Measurements from ENCODE around the gene UGT1A9. TPM values are rescaled to one million over a fixed set of nuclear protein-coding genes. Genes with fewer than 3 reads are reported as not detected.

UGT1A9 gene
- total and polyA plus RNA-seq, 2 experiments from 2014 or later, result 9.6 to 12.6 TPM

DNA sequence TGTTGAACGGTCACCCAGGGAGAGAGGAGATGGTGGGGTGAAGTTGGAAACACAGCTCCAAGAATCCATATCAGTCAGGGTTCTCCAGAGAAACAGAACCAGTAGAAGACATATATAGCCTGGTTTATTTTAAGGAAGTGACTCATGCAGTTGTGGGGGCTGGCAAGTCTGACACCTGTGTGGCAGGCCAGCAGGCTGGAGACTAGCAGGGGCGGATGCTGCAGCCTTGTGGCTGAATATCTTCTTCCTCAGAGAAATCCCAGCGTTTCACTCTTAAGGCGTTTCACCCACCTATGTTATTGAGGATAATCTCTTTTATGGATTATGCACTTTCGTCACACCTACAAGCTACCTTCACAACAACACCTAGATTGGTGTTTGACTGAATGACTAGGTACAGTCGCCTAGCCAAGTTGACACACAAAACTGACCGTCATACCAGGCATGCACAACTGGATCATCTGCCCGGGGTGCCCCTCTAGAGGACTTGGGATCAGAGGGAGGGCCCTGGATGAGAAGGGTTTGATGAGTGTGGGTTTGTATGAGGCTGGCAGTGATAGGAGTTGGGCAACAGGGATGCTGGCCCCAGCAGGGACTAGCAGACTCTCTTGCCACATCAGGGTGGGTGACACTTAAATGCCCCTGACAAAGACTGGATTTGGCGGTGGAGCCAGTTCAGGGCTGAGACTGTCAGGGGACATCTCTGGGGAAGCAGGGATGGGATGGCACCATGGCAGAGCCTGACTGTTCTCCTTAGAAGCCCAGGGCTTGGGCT, 129.8 kb downstream of the UGT1A9 start:
- WGBS (ENCODE audit: low lambda C conversion rate, missing lambda C conversion rate), result 77% methylated on average over 9 of the region's 9 CpGs
- no peaks in the 10 kb centered on the region for H3K36me3 ChIP-seq (replicated peaks; ENCODE audit: insufficient read depth, low read depth)
- no peaks in the 10 kb centered on the region for H3K9me3 ChIP-seq (ENCODE audit: low read depth)
- H3K9me2 ChIP-seq (replicated peaks; ENCODE audit: insufficient read depth), result no peaks in the 10 kb centered on the region
- no peaks in the 10 kb centered on the region for H3K27me3 ChIP-seq
- H3K4me3 ChIP-seq, result no peak overlapping the region
- no peak overlapping the region for H2AFZ ChIP-seq
- no peaks in the 10 kb centered on the region for H3K4me1 ChIP-seq (ENCODE audit: insufficient read depth)
- DNase-seq (ENCODE audit: low spot score), result no peak
- H3K4me2 ChIP-seq, result no peak overlapping the region
- no peaks in the 10 kb centered on the region for H4K20me1 ChIP-seq (ENCODE audit: insufficient read depth, poor library complexity, severe bottlenecking)
- H3K27ac ChIP-seq, result no peak overlapping the region
- no peaks in the 10 kb centered on the region for H3K79me2 ChIP-seq
- TF ChIP-seq, protein P1, sequence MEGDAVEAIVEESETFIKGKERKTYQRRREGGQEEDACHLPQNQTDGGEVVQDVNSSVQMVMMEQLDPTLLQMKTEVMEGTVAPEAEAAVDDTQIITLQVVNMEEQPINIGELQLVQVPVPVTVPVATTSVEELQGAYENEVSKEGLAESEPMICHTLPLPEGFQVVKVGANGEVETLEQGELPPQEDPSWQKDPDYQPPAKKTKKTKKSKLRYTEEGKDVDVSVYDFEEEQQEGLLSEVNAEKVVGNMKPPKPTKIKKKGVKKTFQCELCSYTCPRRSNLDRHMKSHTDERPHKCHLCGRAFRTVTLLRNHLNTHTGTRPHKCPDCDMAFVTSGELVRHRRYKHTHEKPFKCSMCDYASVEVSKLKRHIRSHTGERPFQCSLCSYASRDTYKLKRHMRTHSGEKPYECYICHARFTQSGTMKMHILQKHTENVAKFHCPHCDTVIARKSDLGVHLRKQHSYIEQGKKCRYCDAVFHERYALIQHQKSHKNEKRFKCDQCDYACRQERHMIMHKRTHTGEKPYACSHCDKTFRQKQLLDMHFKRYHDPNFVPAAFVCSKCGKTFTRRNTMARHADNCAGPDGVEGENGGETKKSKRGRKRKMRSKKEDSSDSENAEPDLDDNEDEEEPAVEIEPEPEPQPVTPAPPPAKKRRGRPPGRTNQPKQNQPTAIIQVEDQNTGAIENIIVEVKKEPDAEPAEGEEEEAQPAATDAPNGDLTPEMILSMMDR (IDR thresholded peaks at IDR 0.05; ENCODE audit: poor library complexity), result no peak
- TF ChIP-seq EZH2phosphoT487 (IDR thresholded peaks at IDR 0.05; ENCODE audit: low read depth, severe bottlenecking, unreplicated experiment) (no peak), EZH2 (IDR thresholded peaks at IDR 0.05; ENCODE audit: borderline replicate concordance) (no peak)

DNA sequence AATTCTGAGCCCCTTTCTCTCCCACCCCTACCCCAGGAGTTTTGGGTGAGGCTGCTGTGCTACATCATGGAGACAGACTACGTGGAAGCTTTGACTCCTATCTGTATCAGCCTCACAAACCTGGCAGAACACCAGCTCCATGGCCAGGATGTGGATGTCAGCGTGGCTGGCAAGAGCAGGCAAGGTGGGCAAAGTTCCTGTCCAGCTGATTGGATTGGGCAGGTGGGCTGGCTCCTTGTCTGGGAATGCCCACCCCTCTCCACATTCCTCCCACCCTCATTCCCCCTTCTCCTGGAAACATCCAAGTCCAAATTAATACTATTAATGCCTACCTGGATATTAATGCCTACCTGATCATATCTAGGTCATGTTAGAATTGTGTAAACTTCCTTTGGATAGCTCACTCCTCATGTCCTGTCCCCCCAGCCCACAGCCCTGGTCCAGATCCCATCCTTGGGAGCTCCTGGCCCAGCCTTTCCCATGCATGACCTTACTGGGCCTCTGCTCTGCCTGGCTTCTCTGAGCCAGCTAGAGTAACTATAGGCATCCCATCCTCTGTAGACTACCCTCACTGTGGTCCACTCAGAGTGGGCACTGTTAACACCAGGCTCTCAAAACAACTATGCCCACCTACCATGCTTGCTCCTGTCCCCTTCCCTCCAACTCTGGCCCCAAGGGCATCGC, 130.6 kb downstream of the UGT1A9 start:
- H2AFZ ChIP-seq, result no peak overlapping the region
- no peak for DNase-seq (ENCODE audit: low spot score)
- 74% methylated on average over 3 of the region's 3 CpGs for whole genome bisulfite sequencing (ENCODE audit: low lambda C conversion rate, missing lambda C conversion rate)
- H3K9me3 ChIP-seq (ENCODE audit: low read depth), result no peaks in the 10 kb centered on the region
- H3K36me3 ChIP-seq (replicated peaks; ENCODE audit: insufficient read depth, low read depth), result no peaks in the 10 kb centered on the region
- no peaks in the 10 kb centered on the region for H3K79me2 ChIP-seq
- no peaks in the 10 kb centered on the region for H4K20me1 ChIP-seq (ENCODE audit: insufficient read depth, poor library complexity, severe bottlenecking)
- H3K27ac ChIP-seq, result no peak overlapping the region
- H3K9me2 ChIP-seq (replicated peaks; ENCODE audit: insufficient read depth), result no peaks in the 10 kb centered on the region
- TF ChIP-seq, protein P1 (IDR thresholded peaks at IDR 0.05; ENCODE audit: poor library complexity), result no peak
- no peak for TF ChIP-seq EZH2phosphoT487 (IDR thresholded peaks at IDR 0.05; ENCODE audit: low read depth, severe bottlenecking, unreplicated experiment)
- TF ChIP-seq EZH2 (IDR thresholded peaks at IDR 0.05; ENCODE audit: borderline replicate concordance), result no peak
- H3K27me3 ChIP-seq, result no peaks in the 10 kb centered on the region
- no peak overlapping the region for H3K4me2 ChIP-seq
- no peak overlapping the region for H3K4me3 ChIP-seq
- H3K4me1 ChIP-seq (ENCODE audit: insufficient read depth), result no peaks in the 10 kb centered on the region

- no peak for DNase-seq (ENCODE audit: low spot score)
- H3K36me3 ChIP-seq (replicated peaks; ENCODE audit: insufficient read depth, low read depth), result no peaks in the 10 kb centered on the region
- whole genome bisulfite sequencing (ENCODE audit: low lambda C conversion rate, missing lambda C conversion rate), result 81% methylated on average over 2 of the region's 2 CpGs
- H3K27me3 ChIP-seq, result no peaks in the 10 kb centered on the region
- H3K4me1 ChIP-seq (ENCODE audit: insufficient read depth), result no peaks in the 10 kb centered on the region
- TF ChIP-seq EZH2 (IDR thresholded peaks at IDR 0.05; ENCODE audit: borderline replicate concordance) (no peak), EZH2phosphoT487 (IDR thresholded peaks at IDR 0.05; ENCODE audit: low read depth, severe bottlenecking, unreplicated experiment) (no peak)
- TF ChIP-seq, protein P1 (IDR thresholded peaks at IDR 0.05; ENCODE audit: poor library complexity), result no peak
- no peak overlapping the region for H2AFZ ChIP-seq
- no peaks in the 10 kb centered on the region for H4K20me1 ChIP-seq (ENCODE audit: insufficient read depth, poor library complexity, severe bottlenecking)
- no peak overlapping the region for H3K4me2 ChIP-seq
- H3K9me2 ChIP-seq (replicated peaks; ENCODE audit: insufficient read depth), result no peaks in the 10 kb centered on the region
- no peak overlapping the region for H3K27ac ChIP-seq
- no peak overlapping the region for H3K4me3 ChIP-seq
- H3K9me3 ChIP-seq (ENCODE audit: low read depth), result no peaks in the 10 kb centered on the region
- no peaks in the 10 kb centered on the region for H3K79me2 ChIP-seq
Observed at GRCh38 chr2:233803292-233803911, 131.7 kb downstream of the UGT1A9 start.

Data from hepatocyte (in vitro differentiated cells).